Tibial nerve (tissue), 4 donors: ENCODE results near the gene MOV10L1. TPM values are rescaled to one million over a fixed set of nuclear protein-coding genes. Genes with fewer than 3 reads are reported as not detected.

Experiments used
- DNase-seq, 2 donors: peaks; one replicate each; pipeline ENCODE4 v3.0.0-alpha.2; 2019; ENCODE audit warnings: low spot score in 2 of 2
- H3K27ac ChIP-seq, 4 donors: fragments of 200-600 bp; sonication (generic) in 3 of 4; one replicate each; pipeline ENCODE4 v1.5.1; 2017 to 2019; ENCODE audit warnings: mild to moderate bottlenecking in 1 of 4
- H3K27me3 ChIP-seq, 2 donors: fragments of 200-600 bp; sonication (generic) in 1 of 2; one replicate each; pipeline versions ENCODE4 v1.5.1 to v1.6.0; 2017 to 2019
- H3K36me3 ChIP-seq, 3 donors: fragments of 200-600 bp; sonication (generic); one replicate each; pipeline ENCODE4 v1.5.1; 2018 to 2019
- H3K4me1 ChIP-seq, 4 donors: fragments of 200-600 bp; sonication (generic) in 3 of 4; one replicate each; pipeline ENCODE4 v1.5.1; 2017 to 2019
- H3K4me3 ChIP-seq, 4 donors: fragments of 200-600 bp; sonication (generic) in 3 of 4; one replicate each; pipeline ENCODE4 v1.5.1; 2017 to 2019; ENCODE audit warnings: mild to moderate bottlenecking in 1 of 4, moderate library complexity in 1 of 4
- H3K9me3 ChIP-seq, 4 donors: fragments of 200-600 bp; sonication (generic) in 3 of 4; one replicate each; pipeline ENCODE4 v1.5.1; 2017 to 2019
- EP300 ChIP-seq, 2 donors: sonication (generic); formaldehyde crosslinking; IDR thresholded peaks; one replicate each; pipeline ENCODE4 v1.6.1; 2017; ENCODE audit warnings: antibody characterized with exemption in 2 of 2, mild to moderate bottlenecking in 1 of 2
- POLR2A ChIP-seq, 2 donors: fragments of 450-650 bp; IDR thresholded peaks; one replicate each; pipeline ENCODE4 v1.6.1; 2017; ENCODE audit warnings: antibody characterized with exemption in 2 of 2, mild to moderate bottlenecking in 2 of 2, moderate library complexity in 2 of 2
- WGBS, 2 donors: methylation state at CpG; one replicate each; pipeline ENCODE4 v1.1.5; 2018; 5-methylcytosine and 5-hydroxymethylcytosine counted together
- total RNA-seq, 4 donors: library from RNA; depleted of rRNA; stranded (reverse); fragments of >200 nt; gene quantifications; one replicate each; pipeline ENCODE4 v1.1.0, GENCODE V29; 2016
- TF ChIP-seq, protein P1 (sequence below), 5 experiments: fragments of 200-600 bp in 3 of 5; fragments of 450-650 bp in 2 of 5; sonication (generic) in 3 of 5; IDR thresholded peaks; one replicate each; pipeline ENCODE4 v1.5.1; 2016 to 2019; ENCODE audit warnings: antibody characterized with exemption in 5 of 5, mild to moderate bottlenecking in 3 of 5, moderate library complexity in 2 of 5

Gene MOV10L1
- total RNA-seq, 4 donors from 2014 or later = 1.0 to 3.7 (median 2.6) TPM

DNA sequence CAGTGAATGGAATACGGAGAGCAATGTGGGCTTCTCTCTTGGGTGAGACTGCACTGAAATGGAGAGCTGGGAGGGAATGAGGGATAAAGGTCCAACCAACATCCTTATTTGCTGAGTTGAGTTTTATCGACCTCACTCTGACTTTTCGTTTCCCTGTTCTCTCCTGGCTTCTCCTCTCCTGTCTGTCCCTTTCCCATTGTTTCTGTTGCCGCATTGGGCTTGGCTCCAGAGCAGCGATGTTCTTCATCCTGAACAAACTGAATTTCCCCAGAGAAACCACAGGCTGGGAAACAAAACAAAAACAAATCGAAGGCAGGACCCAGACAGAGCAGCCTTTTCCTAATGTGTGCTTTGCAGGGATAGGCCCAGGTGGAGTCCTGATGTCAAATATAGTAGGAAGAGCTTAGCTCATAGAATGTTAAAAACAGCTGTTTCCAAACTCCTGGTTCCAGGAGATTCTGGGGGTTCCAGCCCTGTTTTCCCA, 30.0 kb downstream of the MOV10L1 start:
- WGBS, 2 donors = 36 to 42% methylated on average over 6 of the region's 6 CpGs
- Histone ChIP-seq H3K36me3 (no peaks in the 10 kb centered on the region), H3K27me3 (peaks cover 0 to 8% of the 10 kb centered on the region in 2 donors), H3K27ac (no peak overlapping the region), H3K4me3 (no peak overlapping the region), H3K4me1 (no peaks in the 10 kb centered on the region), H3K9me3 (peaks cover 0 to 25% (median 4%) of the 10 kb centered on the region in 4 donors)
- TF ChIP-seq EP300 (IDR thresholded peaks at IDR 0.05) = no peak
- TF ChIP-seq, protein P1, sequence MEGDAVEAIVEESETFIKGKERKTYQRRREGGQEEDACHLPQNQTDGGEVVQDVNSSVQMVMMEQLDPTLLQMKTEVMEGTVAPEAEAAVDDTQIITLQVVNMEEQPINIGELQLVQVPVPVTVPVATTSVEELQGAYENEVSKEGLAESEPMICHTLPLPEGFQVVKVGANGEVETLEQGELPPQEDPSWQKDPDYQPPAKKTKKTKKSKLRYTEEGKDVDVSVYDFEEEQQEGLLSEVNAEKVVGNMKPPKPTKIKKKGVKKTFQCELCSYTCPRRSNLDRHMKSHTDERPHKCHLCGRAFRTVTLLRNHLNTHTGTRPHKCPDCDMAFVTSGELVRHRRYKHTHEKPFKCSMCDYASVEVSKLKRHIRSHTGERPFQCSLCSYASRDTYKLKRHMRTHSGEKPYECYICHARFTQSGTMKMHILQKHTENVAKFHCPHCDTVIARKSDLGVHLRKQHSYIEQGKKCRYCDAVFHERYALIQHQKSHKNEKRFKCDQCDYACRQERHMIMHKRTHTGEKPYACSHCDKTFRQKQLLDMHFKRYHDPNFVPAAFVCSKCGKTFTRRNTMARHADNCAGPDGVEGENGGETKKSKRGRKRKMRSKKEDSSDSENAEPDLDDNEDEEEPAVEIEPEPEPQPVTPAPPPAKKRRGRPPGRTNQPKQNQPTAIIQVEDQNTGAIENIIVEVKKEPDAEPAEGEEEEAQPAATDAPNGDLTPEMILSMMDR (IDR thresholded peaks at IDR 0.05) = no peak
- no peak for TF ChIP-seq POLR2A (IDR thresholded peaks at IDR 0.05)
- no peak for DNase-seq

DNA sequence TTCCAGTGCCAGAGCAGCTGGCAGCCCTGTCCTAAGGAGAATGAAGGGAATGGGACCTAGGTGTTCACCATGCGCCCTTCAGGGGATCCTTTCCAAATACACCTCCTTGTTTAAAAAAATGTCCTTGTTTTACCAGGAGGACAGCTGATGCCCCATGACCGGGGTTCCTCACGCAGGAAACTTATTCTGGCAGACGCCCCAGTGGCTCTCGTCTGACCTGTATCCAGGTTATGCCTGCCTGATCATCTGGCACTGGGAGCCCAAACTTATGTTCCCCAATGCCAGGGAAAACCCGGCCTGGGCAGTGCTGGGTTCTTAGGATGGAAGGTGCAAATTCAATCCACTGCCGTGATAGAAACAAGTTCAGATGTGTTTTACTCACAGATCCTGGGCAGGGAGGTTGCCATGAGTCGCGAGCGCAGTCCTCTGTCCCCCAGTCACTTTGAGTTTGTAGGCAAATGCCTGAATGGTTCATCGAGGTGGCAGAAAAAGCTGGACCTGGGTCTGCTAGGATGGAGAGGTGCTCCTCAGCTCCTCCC, 31.5 kb downstream of the MOV10L1 start:
- peaks cover 0 to 8% of the 10 kb centered on the region in 2 donors for H3K27me3 ChIP-seq
- H3K4me1 ChIP-seq = no peaks in the 10 kb centered on the region
- H3K9me3 ChIP-seq = peaks cover 0 to 25% (median 4%) of the 10 kb centered on the region in 4 donors
- H3K27ac ChIP-seq = no peak overlapping the region
- TF ChIP-seq POLR2A (IDR thresholded peaks at IDR 0.05) = no peak
- TF ChIP-seq, protein P1 (IDR thresholded peaks at IDR 0.05) = no peak
- TF ChIP-seq EP300 (IDR thresholded peaks at IDR 0.05) = no peak
- WGBS, 2 donors = 83 to 84% methylated on average over 11 of the region's 11 CpGs
- H3K36me3 ChIP-seq = no peaks in the 10 kb centered on the region
- no peak for DNase-seq
- H3K4me3 ChIP-seq = no peak overlapping the region

DNA sequence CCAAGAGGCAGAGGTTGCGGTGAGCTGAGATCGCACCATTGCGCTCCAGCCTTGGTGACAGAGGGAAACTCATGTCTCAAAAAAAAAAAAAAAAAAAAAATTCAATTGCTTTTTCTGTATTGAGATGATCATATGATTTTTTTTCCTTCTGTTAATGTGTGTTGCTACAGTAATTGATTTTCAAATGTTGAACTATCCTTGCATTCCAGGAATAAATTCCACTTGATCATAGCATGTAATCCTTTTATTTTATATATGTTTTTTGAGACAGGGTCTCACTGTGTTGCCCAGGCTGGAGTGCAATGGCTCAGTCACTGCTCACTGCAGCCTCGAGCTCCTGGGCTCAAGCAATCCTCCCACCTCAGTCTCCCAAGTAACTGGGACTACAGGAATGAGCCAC, 33.3 kb downstream of the MOV10L1 start:
- Histone ChIP-seq H3K27ac (no peak overlapping the region), H3K4me1 (no peaks in the 10 kb centered on the region), H3K36me3 (no peaks in the 10 kb centered on the region), H3K9me3 (peaks cover 0 to 25% (median 4%) of the 10 kb centered on the region in 4 donors), H3K27me3 (no peaks in the 10 kb centered on the region), H3K4me3 (no peak overlapping the region)
- TF ChIP-seq, protein P1 (IDR thresholded peaks at IDR 0.05) = no peak
- TF ChIP-seq POLR2A (IDR thresholded peaks at IDR 0.05) = no peak
- TF ChIP-seq EP300 (IDR thresholded peaks at IDR 0.05) = no peak
- DNase-seq = no peak
- 85 to 86% methylated on average over 4 of the region's 4 CpGs for WGBS, 2 donors

DNA sequence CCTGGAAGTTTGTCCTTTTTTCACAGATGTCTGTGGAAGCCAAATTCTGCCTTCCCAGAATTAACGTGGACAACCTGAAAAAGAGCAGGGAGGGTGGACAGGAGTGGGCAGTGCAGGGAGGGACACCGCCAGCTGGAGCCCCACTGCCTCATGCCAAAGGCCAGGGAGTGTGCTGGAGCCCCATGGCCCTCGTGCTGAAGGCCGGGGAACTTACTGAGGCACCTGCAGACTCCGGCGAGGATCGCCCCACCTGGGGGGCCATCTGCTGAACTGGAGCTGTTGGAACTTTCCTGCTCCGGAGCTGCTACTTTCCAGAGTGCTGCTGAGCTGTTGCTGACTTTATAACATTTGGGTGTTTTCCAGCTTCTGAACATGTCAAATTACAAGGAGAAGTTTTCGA, 35.2 kb downstream of the MOV10L1 start:
- 85 to 86% methylated on average over 9 of the region's 9 CpGs for WGBS, 2 donors
- H3K36me3 ChIP-seq = no peaks in the 10 kb centered on the region
- no peak overlapping the region for H3K27ac ChIP-seq

DNA sequence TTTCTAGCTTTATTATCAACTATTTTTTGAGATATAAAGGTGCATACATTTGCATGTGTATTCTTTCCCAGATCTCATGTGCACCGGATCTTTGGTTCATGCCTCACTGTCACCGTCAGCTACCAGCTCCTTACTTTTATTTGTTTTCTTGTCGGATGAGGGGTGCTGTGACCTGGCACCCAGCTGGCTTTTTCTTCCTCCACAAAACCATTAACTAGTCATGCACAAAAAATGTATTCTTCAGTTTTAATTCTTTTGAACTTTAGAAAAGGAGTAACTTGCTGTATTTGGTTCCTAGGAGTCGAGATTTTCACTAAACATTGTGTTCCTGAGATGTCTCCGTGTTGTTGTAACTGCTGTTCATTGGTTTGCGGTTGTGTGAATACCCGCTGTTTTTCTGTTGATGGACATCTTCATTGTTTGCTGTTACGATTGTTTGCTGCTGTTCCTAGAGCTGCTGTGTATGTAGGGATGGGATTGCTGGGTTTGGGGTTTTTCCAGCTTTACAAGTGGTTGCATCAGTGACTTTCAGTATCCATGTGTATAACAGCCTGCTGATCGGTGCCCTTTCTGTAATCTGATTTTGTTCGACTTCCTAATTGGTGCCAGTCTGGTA, 39.4 kb downstream of the MOV10L1 start:
- H3K4me1 ChIP-seq = no peaks in the 10 kb centered on the region
- H3K36me3 ChIP-seq = no peaks in the 10 kb centered on the region
- no peak overlapping the region for H3K27ac ChIP-seq
- 84% methylated on average over 10 of the region's 10 CpGs for WGBS, 2 donors
- peaks cover 0 to 4% of the 10 kb centered on the region in 2 donors for H3K27me3 ChIP-seq
- DNase-seq = no peak
- TF ChIP-seq, protein P1 (IDR thresholded peaks at IDR 0.05) = no peak
- TF ChIP-seq POLR2A (IDR thresholded peaks at IDR 0.05) = no peak
- no peak for TF ChIP-seq EP300 (IDR thresholded peaks at IDR 0.05)
- peaks cover 0 to 3% (median 0%) of the 10 kb centered on the region in 4 donors for H3K9me3 ChIP-seq
- H3K4me3 ChIP-seq = no peak overlapping the region

More for the DNA sequence above, 35.2 kb downstream of the MOV10L1 start:
- no peak for TF ChIP-seq POLR2A (IDR thresholded peaks at IDR 0.05)
- TF ChIP-seq, protein P1 (IDR thresholded peaks at IDR 0.05) = no peak
- TF ChIP-seq EP300 (IDR thresholded peaks at IDR 0.05) = no peak
- no peak overlapping the region for H3K4me3 ChIP-seq
- DNase-seq = no peak
- no peaks in the 10 kb centered on the region for H3K4me1 ChIP-seq
- peaks cover 0 to 25% (median 4%) of the 10 kb centered on the region in 4 donors for H3K9me3 ChIP-seq
- H3K27me3 ChIP-seq = no peaks in the 10 kb centered on the region
